Endothelial cell of umbilical vein (primary cell): ENCODE results near the gene FAM193B. TPM values are rescaled to one million over a fixed set of nuclear protein-coding genes. Genes with fewer than 3 reads are reported as not detected.

Experiments used
- BruUV-seq: library from RNA; stranded (reverse); fragments of 400-500 nt; replicated peaks from 2 replicates; lab custom pipeline; 2021; lab: Mats Ljungman, UMichigan
- CTCF ChIA-PET: fragments of 300-600, 350-600 bp; sonication (Branson Sonifier 250); formaldehyde crosslinking; loops from one replicate; lab custom pipeline; 2021; ENCODE audit warnings: antibody characterized with exemption, inconsistent platforms; lab: Charles Lee
- POLR2A ChIA-PET: fragments of 300-600, 350-600 bp; sonication (Branson Sonifier 250); formaldehyde crosslinking; loops from one replicate; lab custom pipeline; 2021; ENCODE audit warnings: antibody characterized with exemption, inconsistent platforms; lab: Charles Lee
- DNase-seq: peaks from one replicate; pipeline ENCODE4 v3.0.0-alpha.2; 2011; ENCODE audit warnings: low read depth, low spot score
- FAIRE-seq: peaks from 2 replicates; lab custom pipeline; 2011; peaks lifted over from hg19 to GRCh38; lab: Jason Lieb, UNC
- H2AFZ ChIP-seq: 2 replicates; pipeline ENCODE4 v1.6.0; 2012; ENCODE audit warnings: low read depth, low read length, control low read depth, inconsistent platforms
- H3K27ac ChIP-seq: 2 replicates; pipeline ENCODE4 v1.5.1; 2011; ENCODE audit warnings: low read depth, mild to moderate bottlenecking, control low read depth, low read length, moderate library complexity; ENCODE audit not compliant: insufficient read depth
- H3K27me3 ChIP-seq, 2 experiments: 2 replicates each; pipeline versions ENCODE4 v1.6.0 to v1.6.1; 2011; ENCODE audit warnings: low read length in 2 of 2, mixed read lengths in 1 of 2; ENCODE audit not compliant: control insufficient read depth in 2 of 2, insufficient read depth in 2 of 2
- H3K36me3 ChIP-seq, 2 experiments: 2 replicates in 1 of 2; 3 replicates in 1 of 2; pipeline ENCODE4 v1.5.1; 2011; ENCODE audit warnings: low read length in 2 of 2, mild to moderate bottlenecking in 1 of 2, moderate library complexity in 1 of 2; ENCODE audit not compliant: control insufficient read depth in 2 of 2, insufficient read depth in 2 of 2; ENCODE audit errors: extremely low read depth in 1 of 2
- H3K4me1 ChIP-seq: 3 replicates; pipeline ENCODE4 v1.5.1; 2011; ENCODE audit warnings: mild to moderate bottlenecking, low read length; ENCODE audit not compliant: control insufficient read depth, insufficient read depth; ENCODE audit errors: extremely low read depth
- H3K4me2 ChIP-seq: 2 replicates; pipeline ENCODE4 v1.6.1; 2011; ENCODE audit warnings: low read length, control low read depth, mixed read lengths; ENCODE audit not compliant: insufficient read depth
- H3K4me3 ChIP-seq, 3 experiments: fragments of 200-600 bp in 1 of 3; sonication (generic), shearing (Covaris generic) in 1 of 3; replicated peaks in 1 of 3; 2 replicates each; pipeline ENCODE4 v1.5.1; 2011 to 2016; ENCODE audit warnings: control low read depth in 3 of 3, low read length in 3 of 3, mild to moderate bottlenecking in 2 of 3, inconsistent platforms in 1 of 3, low read depth in 1 of 3, moderate library complexity in 1 of 3; ENCODE audit not compliant: insufficient read depth in 1 of 3
- H3K79me2 ChIP-seq: 2 replicates; pipeline ENCODE4 v1.6.0; 2012; ENCODE audit warnings: low read length, inconsistent platforms; ENCODE audit not compliant: control insufficient read depth, insufficient read depth
- H3K9ac ChIP-seq: replicated peaks from 2 replicates; pipeline ENCODE3; 2011; ENCODE audit warnings: low read length, control low read depth; ENCODE audit not compliant: insufficient read depth; ENCODE audit errors: extremely low read depth
- H3K9me1 ChIP-seq: replicated peaks from 3 replicates; pipeline ENCODE4 v1.6.0; 2011; ENCODE audit warnings: mild to moderate bottlenecking, low read length; ENCODE audit not compliant: control insufficient read depth, insufficient read depth; ENCODE audit errors: extremely low read depth
- H3K9me3 ChIP-seq: replicated peaks from 2 replicates; pipeline ENCODE4 v1.5.1; 2012; ENCODE audit warnings: low read length, inconsistent platforms; ENCODE audit not compliant: control insufficient read depth, insufficient read depth
- H4K20me1 ChIP-seq: replicated peaks from 2 replicates; pipeline ENCODE3; 2011; ENCODE audit warnings: mild to moderate bottlenecking, low read length; ENCODE audit not compliant: control insufficient read depth, insufficient read depth; ENCODE audit errors: extremely low read depth
- CTCF ChIP-seq, 2 donors: IDR thresholded peaks; 1 replicate in 1 of 2; 2 replicates in 1 of 2; pipeline ENCODE4 v1.5.1; 2011; ENCODE audit warnings: low read length in 2 of 2, mild to moderate bottlenecking in 2 of 2, moderate library complexity in 2 of 2, control low read depth in 1 of 2, inconsistent platforms in 1 of 2, low read depth in 1 of 2; ENCODE audit not compliant: insufficient read depth in 1 of 2; ENCODE audit errors: extremely low read depth in 1 of 2
- EZH2 ChIP-seq: IDR thresholded peaks from 2 replicates; pipeline ENCODE4 v1.6.1; 2012; ENCODE audit warnings: borderline replicate concordance, low read depth, mild to moderate bottlenecking, moderate library complexity, low read length, inconsistent platforms; ENCODE audit not compliant: severe bottlenecking
- FOS ChIP-seq: IDR thresholded peaks from 2 replicates; pipeline ENCODE4 v1.6.1; 2011; ENCODE audit warnings: mild to moderate bottlenecking, low read length, moderate library complexity, borderline replicate concordance; ENCODE audit not compliant: insufficient read depth
- GATA2 ChIP-seq: IDR thresholded peaks from 2 replicates; pipeline ENCODE4 v1.7.0; 2011; ENCODE audit warnings: low read depth, mild to moderate bottlenecking, moderate library complexity, mixed read lengths, low read length; ENCODE audit not compliant: insufficient read length, insufficient read depth
- JUN ChIP-seq: IDR thresholded peaks from 2 replicates; pipeline ENCODE4 v1.6.1; 2011; ENCODE audit warnings: borderline replicate concordance, low read depth; ENCODE audit not compliant: insufficient read length, insufficient read depth
- MAX ChIP-seq: IDR thresholded peaks from 2 replicates; pipeline ENCODE4 v1.6.1; 2011; ENCODE audit not compliant: insufficient read depth, insufficient read length
- MYC ChIP-seq: IDR thresholded peaks from one replicate; pipeline ENCODE4 v1.6.1; 2011; ENCODE audit warnings: mild to moderate bottlenecking, low read depth, low read length
- POLR2A ChIP-seq: IDR thresholded peaks from 2 replicates; pipeline ENCODE4 v1.6.1; 2012; ENCODE audit warnings: low read depth, mild to moderate bottlenecking, control low read depth, low read length
- POLR2AphosphoS5 ChIP-seq: IDR thresholded peaks from 2 replicates; pipeline ENCODE4 v1.6.1; 2012; ENCODE audit warnings: low read depth, mild to moderate bottlenecking, control low read depth, low read length, moderate library complexity; ENCODE audit not compliant: insufficient read depth
- dilution Hi-C: fragments of 300-500 bp; cut with MboI; formaldehyde crosslinking; loops from one replicate; pipeline ENCODE4 v1.15.0; 2019; ENCODE audit warnings: low sequenced_read_pairs; ENCODE audit not compliant: extremely low pct_ligation_motif_present
- intact Hi-C: fragments of 100-400 bp; cut with micrococcal nuclease; formaldehyde crosslinking; loops from one replicate; pipeline ENCODE4 v1.10.0; 2022
- polyA plus RNA-seq, 4 experiments: library from polyadenylated mRNA; depleted of rRNA in 3 of 4; stranded (reverse) in 3 of 4; unstranded in 1 of 4; fragments of >200 nt; gene quantifications; 2 replicates each; pipeline versions ENCODE4 v1.2.1 to v1.2.3, GENCODE V29; 2011 to 2012; ENCODE audit warnings: missing spikeins in 1 of 4
- total RNA-seq: library from RNA; stranded (reverse); gene quantifications from 2 replicates; pipeline ENCODE4 v1.2.3, GENCODE V29; 2021

The FAM193B gene
- total and polyA plus RNA-seq, 2 donors (not counting 3 experiments of a cell fraction or from before 2014, with no cell fraction given), result 57.9 to 75.7 TPM

GRCh38 chr5:177509381-177509951 is 44.9 kb downstream of the FAM193B start, which contains the start of gene DOK3:
Gene DOK3, minus strand, starts transcription at chr5:177509826. Its CDS starts 286 bp downstream, at chr5:177509540.
- H3K4me1 ChIP-seq, result peaks cover 9% of the 10 kb centered on the region
- H3K27me3 ChIP-seq, result no peaks in the 10 kb centered on the region
- no peak within 1 kb of the TSS for H3K9ac ChIP-seq
- BruUV-seq, result no TSS peak
- H3K36me3 ChIP-seq, result peaks cover 9 to 34% of the 10 kb centered on the region in 2 experiments
- ChIA-PET CTCF (interaction anchor here (2.2 to 3.8 kb wide), 2 partner anchors 9 to 18 kb away, joined by 6 to 22 read pairs; no protein-coding TSS in a partner anchor), POLR2A (interaction anchor here (2.5 kb wide), 1 partner anchor 12 kb away, joined by 15 read pairs; the partner anchor contains the start of gene PDLIM7)
- H3K9me1 ChIP-seq, result no peaks in the 10 kb centered on the region
- H3K9me3 ChIP-seq, result no peaks in the 10 kb centered on the region
- H4K20me1 ChIP-seq, result no peaks in the 10 kb centered on the region
- H2AFZ ChIP-seq, result no peak within 1 kb of the TSS
- H3K27ac ChIP-seq, result no peak within 1 kb of the TSS
- DNase-seq (peak; percentile 21), FAIRE-seq (no peak)
- no peaks in the 10 kb centered on the region for H3K79me2 ChIP-seq
- H3K4me2 ChIP-seq, result no peak within 1 kb of the TSS
- intact Hi-C loops, result loop anchor here (1.0 kb wide), 1 partner anchor 12 kb away; the partner anchor contains the start of gene PDLIM7
- TF ChIP-seq JUN, result no peak
- no peak for TF ChIP-seq FOS
- no peak for TF ChIP-seq CTCF (IDR thresholded peaks at IDR 0.05; ENCODE audit: extremely low read depth in 1 of 2, insufficient read depth in 1 of 2, low read depth in 1 of 2, low read length in 2 of 2)
- TF ChIP-seq POLR2AphosphoS5, result no peak
- no peak for TF ChIP-seq EZH2
- no peak for TF ChIP-seq MAX
- TF ChIP-seq MYC, result no peak
- TF ChIP-seq POLR2A, result no peak
- TF ChIP-seq GATA2, result no peak
- dilution Hi-C loops, result no loop called here
- H3K4me3 ChIP-seq, result peak within 1 kb of the TSS in 1 of 3 experiments; percentile 7
